Measurements from ENCODE around the gene MAGI1.

MAGI1 gene

GRCh38 chr3:65950340-65951326, 88.1 kb downstream of the MAGI1 start:
- no peak for FAIRE-seq

GRCh38 chr3:65948841-65949573, 89.7 kb downstream of the MAGI1 start:
- no peak for FAIRE-seq
- DNase-seq (ENCODE audit: extremely low spot score, insufficient read length, low read depth) = no peak

More at GRCh38 chr3:65950340-65951326, 88.1 kb downstream of the MAGI1 start:
- no peak for DNase-seq (ENCODE audit: extremely low spot score, insufficient read length, low read depth)

GRCh38 chr3:65946438-65946837, 92.3 kb downstream of the MAGI1 start:
- FAIRE-seq (no peak), DNase-seq (ENCODE audit: extremely low spot score, insufficient read length, low read depth) (no peak)

- no peak for FAIRE-seq
- DNase-seq (ENCODE audit: extremely low spot score, insufficient read length, low read depth) = no peak
Observed at GRCh38 chr3:65945953-65946352, 92.8 kb downstream of the MAGI1 start.

- DNase-seq (ENCODE audit: extremely low spot score, insufficient read length, low read depth) = no peak
- no peak for FAIRE-seq
Observed at GRCh38 chr3:65945480-65945879, 93.2 kb downstream of the MAGI1 start.

- no peak for DNase-seq (ENCODE audit: extremely low spot score, insufficient read length, low read depth)
- FAIRE-seq = no peak
Observed at GRCh38 chr3:65944252-65944651, 94.5 kb downstream of the MAGI1 start.

- FAIRE-seq = no peak
- DNase-seq (ENCODE audit: extremely low spot score, insufficient read length, low read depth) = no peak
Observed at GRCh38 chr3:65939801-65940246, 98.9 kb downstream of the MAGI1 start.

- DNase-seq (ENCODE audit: extremely low spot score, insufficient read length, low read depth) = no peak
- no peak for FAIRE-seq
Observed at GRCh38 chr3:65939184-65939583, 99.5 kb downstream of the MAGI1 start.

- no peak for DNase-seq (ENCODE audit: extremely low spot score, insufficient read length, low read depth)
- no peak for FAIRE-seq
Observed at GRCh38 chr3:65938676-65939075, 100.0 kb downstream of the MAGI1 start.

- no peak for FAIRE-seq
Observed at GRCh38 chr3:65938147-65938546, 100.6 kb downstream of the MAGI1 start.

GRCh38 chr3:65936908-65937638, 101.6 kb downstream of the MAGI1 start:
- FAIRE-seq = no peak
- no peak for DNase-seq (ENCODE audit: extremely low spot score, insufficient read length, low read depth)

More at GRCh38 chr3:65938147-65938546, 100.6 kb downstream of the MAGI1 start:
- no peak for DNase-seq (ENCODE audit: extremely low spot score, insufficient read length, low read depth)

GRCh38 chr3:65935724-65936123, 103.0 kb downstream of the MAGI1 start:
- FAIRE-seq = no peak
- DNase-seq (ENCODE audit: extremely low spot score, insufficient read length, low read depth) = no peak

- FAIRE-seq (no peak), DNase-seq (ENCODE audit: extremely low spot score, insufficient read length, low read depth) (no peak)
Observed at GRCh38 chr3:65930648-65931047, 108.1 kb downstream of the MAGI1 start.

GRCh38 chr3:65928110-65928509, 110.6 kb downstream of the MAGI1 start:
- FAIRE-seq (no peak), DNase-seq (ENCODE audit: extremely low spot score, insufficient read length, low read depth) (no peak)

- no peak for FAIRE-seq
Observed at GRCh38 chr3:65927576-65927975, 111.1 kb downstream of the MAGI1 start.

GRCh38 chr3:65925254-65925954, 113.3 kb downstream of the MAGI1 start:
- FAIRE-seq (no peak), DNase-seq (ENCODE audit: extremely low spot score, insufficient read length, low read depth) (no peak)

More at GRCh38 chr3:65927576-65927975, 111.1 kb downstream of the MAGI1 start:
- no peak for DNase-seq (ENCODE audit: extremely low spot score, insufficient read length, low read depth)

GRCh38 chr3:65924762-65925161, 114.0 kb downstream of the MAGI1 start:
- no peak for FAIRE-seq
- DNase-seq (ENCODE audit: extremely low spot score, insufficient read length, low read depth) = no peak

- FAIRE-seq (no peak), DNase-seq (ENCODE audit: extremely low spot score, insufficient read length, low read depth) (no peak)
Observed at GRCh38 chr3:65922441-65922840, 116.3 kb downstream of the MAGI1 start.

GRCh38 chr3:65919826-65920225, 118.9 kb downstream of the MAGI1 start:
- DNase-seq (ENCODE audit: extremely low spot score, insufficient read length, low read depth) = no peak
- no peak for FAIRE-seq

- FAIRE-seq (no peak), DNase-seq (ENCODE audit: extremely low spot score, insufficient read length, low read depth) (no peak)
Observed at GRCh38 chr3:65915477-65915876, 123.2 kb downstream of the MAGI1 start.
